ENCODE measurements around the gene ACTMAP.
A peak's percentile ranks its signal among the peaks of the same experiment; 100 is the strongest.

ACTMAP gene

GRCh38 chr19:40716482-40717324, 33.6 kb downstream of the ACTMAP start, which contains the start of the genes COQ8B and ITPKC (continued):
- TF ChIP-seq ZBTB44 (tag by site-specific recombination; IDR thresholded peaks at IDR 0.05) (no peak; the same call in 1 of the 2 replicates), ZNF560 (tag by site-specific recombination; IDR thresholded peaks at IDR 0.05; ENCODE audit: borderline replicate concordance) (no peak), ZNF600 (tag by site-specific recombination; IDR thresholded peaks at IDR 0.05) (peak; percentile 87), ZNF791 (tag by site-specific recombination; IDR thresholded peaks at IDR 0.05) (no peak), SP7 (tag by site-specific recombination; IDR thresholded peaks at IDR 0.05) (peak; percentile 64), ZNF654 (tag by site-specific recombination; IDR thresholded peaks at IDR 0.05; ENCODE audit: low read depth) (no peak), SALL2 (tag by site-specific recombination; IDR thresholded peaks at IDR 0.05; ENCODE audit: borderline replicate concordance) (no peak), MEIS1 (CRISPR knock-in tag; IDR thresholded peaks at IDR 0.05; ENCODE audit: borderline replicate concordance) (no peak), ZBTB1 (tag by site-specific recombination; IDR thresholded peaks at IDR 0.05) (no peak), HOXC10 (CRISPR knock-in tag; IDR thresholded peaks at IDR 0.05) (no peak), ZNF426 (tag by site-specific recombination; IDR thresholded peaks at IDR 0.05) (no peak), ZNF530 (tag by site-specific recombination; IDR thresholded peaks at IDR 0.05; ENCODE audit: low read depth) (no peak), ZNF513 (tag by site-specific recombination; IDR thresholded peaks at IDR 0.05) (0 out of 2 replicates have a peak, but pooled peaks have one; percentile 11), ATF2 (tag by site-specific recombination; IDR thresholded peaks at IDR 0.05; ENCODE audit: low read depth) (0 out of 2 replicates have a peak, but pooled peaks have one; percentile 29), ZNF184 (tag by site-specific recombination; IDR thresholded peaks at IDR 0.05) (peak; percentile 65), ZXDB (tag by site-specific recombination; IDR thresholded peaks at IDR 0.05) (peak; percentile 96), KLF8 (tag by site-specific recombination; IDR thresholded peaks at IDR 0.05) (peak; percentile 99), ZNF398 (tag by site-specific recombination; IDR thresholded peaks at IDR 0.05) (peak; percentile 83), ZNF626 (tag by site-specific recombination; IDR thresholded peaks at IDR 0.05) (no peak), ZBTB17 (tag by site-specific recombination; IDR thresholded peaks at IDR 0.05) (peak; percentile 57; the same call in 1 of the 2 replicates), ZEB2 (tag by site-specific recombination; IDR thresholded peaks at IDR 0.05) (peak; percentile 98), PRDM2 (tag by site-specific recombination; IDR thresholded peaks at IDR 0.05; ENCODE audit: borderline replicate concordance) (no peak), RBAK (tag by site-specific recombination; IDR thresholded peaks at IDR 0.05) (no peak), ZNF621 (tag by site-specific recombination; IDR thresholded peaks at IDR 0.05) (no peak), ZFP3 (tag by site-specific recombination; IDR thresholded peaks at IDR 0.05; ENCODE audit: low read depth) (no peak; the same call in 1 of the 2 replicates), ZNF16 (tag by site-specific recombination; IDR thresholded peaks at IDR 0.05; ENCODE audit: low read depth) (no peak)
